GM19099 (cell line): Measurements from ENCODE around the gene NFKBIA.

Experiments used
- POLR2A ChIP-seq: IDR thresholded peaks from 3 replicates; pipeline ENCODE4 v1.6.1; 2011; ENCODE audit warnings: low read depth; ENCODE audit not compliant: insufficient read length; ENCODE audit errors: extremely low read depth

The NFKBIA gene

GRCh38 chr14:35366056-35366451 lies 38.5 kb downstream of the NFKBIA start:
- no peak for TF ChIP-seq POLR2A

GRCh38 chr14:35365130-35366055 lies 39.2 kb downstream of the NFKBIA start:
- no peak for TF ChIP-seq POLR2A

GRCh38 chr14:35362911-35363374 lies 41.6 kb downstream of the NFKBIA start:
- no peak for TF ChIP-seq POLR2A

GRCh38 chr14:35362450-35362849 lies 42.1 kb downstream of the NFKBIA start:
- no peak for TF ChIP-seq POLR2A

GRCh38 chr14:35361141-35361480 lies 43.4 kb downstream of the NFKBIA start:
- TF ChIP-seq POLR2A, result no peak

GRCh38 chr14:35355981-35356841 lies 48.3 kb downstream of the NFKBIA start:
- no peak for TF ChIP-seq POLR2A

GRCh38 chr14:35353409-35354172 lies 51.0 kb downstream of the NFKBIA start:
- no peak for TF ChIP-seq POLR2A

- no peak for TF ChIP-seq POLR2A
These were observed 52.0 kb downstream of the NFKBIA start for GRCh38 chr14:35352274-35353233.

- TF ChIP-seq POLR2A, result no peak
These were observed 52.7 kb downstream of the NFKBIA start for GRCh38 chr14:35351897-35352273.
